HG03558 (cell line): ENCODE data around the gene CDC42BPA.
A peak's percentile ranks its signal among the peaks of the same experiment; 100 is the strongest.

Source experiments
- ATAC-seq: cut with Tn5 transposase; IDR thresholded peaks from one replicate; pipeline ENCODE4 v1.9.1; 2021; ENCODE audit warnings: moderate number of reproducible peaks; ENCODE audit not compliant: unreplicated experiment; ENCODE audit errors: extremely low read depth

CDC42BPA gene

GRCh38 chr1:227218870-227219573 lies 99.3 kb downstream of the CDC42BPA start:
- ATAC-seq, result no peak

- ATAC-seq, result no peak
Observed at GRCh38 chr1:227215863-227216510, 102.3 kb downstream of the CDC42BPA start.

GRCh38 chr1:227214207-227214606 lies 104.1 kb downstream of the CDC42BPA start:
- ATAC-seq, result no peak

GRCh38 chr1:227213426-227213825 lies 104.9 kb downstream of the CDC42BPA start:
- ATAC-seq, result no peak

DNA sequence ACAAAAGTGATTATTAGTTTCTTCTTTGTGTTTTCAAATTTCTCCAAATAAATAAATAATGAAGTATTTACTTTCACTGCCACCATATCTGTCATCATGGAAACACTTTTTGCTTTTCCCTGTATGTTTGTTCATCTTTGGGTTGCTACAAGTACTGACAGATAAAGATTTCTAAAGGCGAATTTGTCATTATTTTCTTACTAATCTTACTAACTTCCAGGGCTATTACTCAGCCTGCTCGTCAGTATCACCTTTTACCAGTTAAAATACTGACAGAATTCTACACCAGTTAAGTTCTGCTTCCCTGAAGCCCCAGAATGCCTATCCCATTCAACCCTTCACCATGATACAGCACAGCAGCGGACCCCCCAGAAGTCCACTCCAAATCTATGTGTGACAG lies 106.1 kb downstream of the CDC42BPA start:
- ATAC-seq, result no peak

DNA sequence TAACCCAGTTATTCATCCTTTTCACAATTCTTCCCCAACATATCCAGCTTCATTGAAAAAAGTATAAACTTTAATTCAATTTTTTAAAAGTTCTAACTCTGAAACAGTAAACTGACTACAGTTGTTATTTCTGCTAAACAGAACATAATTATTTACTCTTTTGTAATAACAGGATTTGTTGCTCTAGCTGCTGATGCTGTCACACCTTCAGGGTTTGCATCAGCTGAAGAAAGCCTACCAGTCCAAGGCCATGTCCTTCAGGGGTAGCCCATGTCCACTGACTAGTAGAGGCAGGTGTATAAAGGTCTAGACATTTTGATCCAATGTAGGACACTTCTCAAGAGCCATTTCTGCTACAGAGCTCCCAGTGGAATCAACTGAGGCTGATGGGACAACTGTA lies 107.7 kb downstream of the CDC42BPA start:
- ATAC-seq, result no peak

DNA sequence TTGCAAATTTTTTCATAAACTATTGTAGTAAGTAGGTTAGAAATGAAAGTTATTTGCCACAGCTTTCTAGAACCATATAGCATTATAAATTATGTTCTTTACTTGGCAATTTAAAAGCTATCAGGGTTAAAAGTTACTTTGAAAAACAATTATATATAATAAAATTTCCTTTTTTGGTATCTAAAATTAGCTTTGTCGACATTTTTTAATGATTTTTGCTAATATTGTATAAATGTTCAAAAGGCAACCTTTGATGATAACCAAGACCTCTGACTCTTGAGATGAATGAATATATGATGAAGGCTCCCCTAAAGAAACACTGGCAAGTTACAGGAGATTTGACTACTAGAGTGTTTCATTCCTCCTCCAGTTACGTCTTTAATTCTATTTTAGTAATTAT lies 121.2 kb downstream of the CDC42BPA start:
- no peak for ATAC-seq

DNA sequence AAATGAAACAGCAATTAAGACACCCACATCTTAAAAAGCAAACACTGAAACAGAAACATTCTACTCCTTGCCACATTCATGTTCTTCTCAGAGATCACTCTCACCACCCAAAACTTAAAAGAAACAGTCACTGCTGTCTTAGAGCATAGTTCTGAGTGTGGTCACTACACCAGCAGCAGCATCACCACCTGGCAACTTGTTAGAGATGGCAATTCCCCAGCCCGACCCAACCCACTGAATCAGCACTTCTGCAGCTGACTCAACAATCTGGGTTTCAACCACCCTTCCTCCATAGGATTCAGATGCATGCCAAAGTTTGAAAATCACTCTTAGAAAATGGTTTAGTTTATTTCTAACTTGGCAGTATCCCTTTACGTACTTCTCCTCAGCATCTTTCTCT lies 126.1 kb downstream of the CDC42BPA start:
- peak; percentile 68 for ATAC-seq

GRCh38 chr1:227191607-227192006 lies 126.7 kb downstream of the CDC42BPA start:
- no peak for ATAC-seq

- no peak for ATAC-seq
Observed at GRCh38 chr1:227190321-227190720, 128.0 kb downstream of the CDC42BPA start.

DNA sequence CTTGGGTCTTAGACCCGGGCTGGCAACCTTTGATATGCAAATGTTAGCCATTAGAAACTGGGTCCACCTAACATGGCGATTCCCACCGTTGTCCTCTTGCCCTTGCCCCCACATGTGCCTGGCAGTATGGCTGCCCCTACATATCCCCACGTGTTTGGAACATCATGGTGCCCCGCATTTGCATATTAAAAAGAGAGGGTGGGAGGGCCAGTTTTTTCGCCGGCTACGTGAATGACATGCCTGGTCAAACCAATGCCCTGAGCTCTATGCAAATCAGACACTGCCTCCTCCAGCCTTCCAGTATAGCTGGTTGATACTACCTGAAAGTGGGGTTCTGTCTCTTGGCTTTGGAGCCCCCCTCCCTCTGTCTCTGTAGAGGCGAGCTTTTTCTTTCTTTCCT lies 133.0 kb downstream of the CDC42BPA start:
- ATAC-seq, result no peak

DNA sequence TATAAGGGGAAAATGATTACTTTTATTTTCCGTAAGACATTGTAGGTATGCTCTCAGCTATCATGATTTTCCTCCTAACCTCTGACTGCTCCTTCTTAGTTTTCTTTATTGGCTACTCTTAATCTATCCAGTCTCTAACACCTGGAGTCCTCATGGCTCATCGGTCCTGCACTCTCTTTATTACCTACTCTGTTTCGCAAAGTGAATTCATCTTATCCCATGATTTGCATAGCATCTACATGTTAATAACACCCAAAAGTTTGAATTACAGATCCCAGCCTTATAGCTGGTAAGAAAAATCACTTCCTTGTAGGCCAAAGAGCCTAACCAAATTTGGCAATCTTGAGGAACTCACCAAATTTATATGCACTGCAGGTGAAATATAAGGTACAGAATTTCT lies 136.3 kb downstream of the CDC42BPA start:
- ATAC-seq, result no peak

- no peak for ATAC-seq
Observed at GRCh38 chr1:227175611-227176010, 142.7 kb downstream of the CDC42BPA start.

DNA sequence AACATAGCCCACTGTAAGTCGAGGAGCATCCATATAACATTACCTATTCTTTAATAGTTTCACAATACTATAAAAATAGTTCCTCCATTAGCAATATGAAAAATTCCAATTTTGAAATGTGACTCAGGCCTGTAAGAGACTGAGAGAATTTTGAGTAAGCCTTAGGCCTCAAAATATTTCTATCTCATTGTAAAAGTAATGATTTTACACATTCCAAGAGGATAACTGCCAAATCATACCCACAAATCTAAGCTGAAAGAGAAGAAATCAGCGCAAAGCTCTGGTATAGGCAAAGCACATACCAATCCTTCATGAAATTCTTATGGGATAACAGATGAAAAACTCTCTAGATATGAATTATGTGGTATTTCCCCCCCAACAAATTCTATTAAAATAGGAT lies 144.1 kb downstream of the CDC42BPA start:
- ATAC-seq, result no peak

DNA sequence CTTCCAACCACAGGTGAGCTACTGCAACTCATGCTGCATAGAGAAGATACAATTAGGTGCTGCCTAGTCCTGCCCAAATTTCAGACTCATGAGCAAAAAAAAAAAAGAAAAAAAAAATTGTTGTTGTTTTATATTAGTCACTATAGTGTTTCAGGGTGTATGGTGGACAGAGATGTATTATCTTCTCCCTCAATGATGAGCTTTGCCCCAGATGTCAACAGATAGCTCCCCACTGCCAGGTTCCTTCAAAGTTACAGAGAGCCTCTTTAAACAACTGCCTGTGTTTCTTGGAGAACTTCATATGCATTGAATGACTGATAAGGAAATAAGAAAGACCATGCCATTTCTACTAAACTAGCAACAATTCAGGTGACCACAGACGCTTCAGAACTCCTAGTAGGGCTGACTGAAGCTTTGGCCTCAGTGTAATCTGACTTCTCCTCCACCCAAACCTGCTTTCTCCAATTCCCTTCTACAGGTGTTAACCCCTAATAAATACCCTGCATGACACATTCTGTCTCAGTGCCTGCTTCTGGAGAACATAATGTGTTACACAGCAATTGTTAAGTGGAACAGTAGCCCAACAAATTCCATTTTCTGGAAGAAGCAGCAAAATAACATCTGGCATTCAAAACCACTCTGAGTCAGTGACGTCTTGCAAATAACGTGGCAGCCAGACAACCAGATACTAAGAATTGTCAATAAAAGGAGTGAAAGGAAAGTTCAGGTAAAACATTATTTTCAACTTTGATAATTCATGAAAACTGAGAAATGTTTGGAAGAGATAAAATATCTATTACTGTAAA lies 147.7 kb downstream of the CDC42BPA start:
- no peak for ATAC-seq

GRCh38 chr1:227169343-227169742 lies 148.9 kb downstream of the CDC42BPA start:
- ATAC-seq, result no peak

- no peak for ATAC-seq
Observed at GRCh38 chr1:227167276-227168101, 150.8 kb downstream of the CDC42BPA start.

- no peak for ATAC-seq
Observed at GRCh38 chr1:227166559-227166958, 151.7 kb downstream of the CDC42BPA start.

DNA sequence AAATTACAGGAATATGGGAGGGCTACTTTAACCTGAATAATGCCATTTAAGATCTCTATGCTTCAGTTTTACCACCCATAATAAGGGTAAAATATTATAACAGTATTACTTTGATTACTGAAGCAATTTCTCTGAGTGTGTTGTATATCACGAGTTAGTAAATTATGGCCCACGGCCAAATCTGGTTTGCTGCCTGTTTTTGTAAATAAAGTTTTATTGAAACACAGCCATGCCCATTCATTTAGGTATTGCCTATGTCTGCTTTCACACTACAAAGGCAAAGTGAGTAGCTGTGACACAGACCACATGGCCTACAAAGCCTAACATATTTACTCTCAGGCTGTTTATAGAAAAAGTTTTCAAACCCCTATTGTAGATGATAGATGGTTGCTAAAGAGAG lies 156.8 kb downstream of the CDC42BPA start:
- ATAC-seq, result no peak

GRCh38 chr1:227156520-227156919 lies 161.8 kb downstream of the CDC42BPA start:
- no peak for ATAC-seq
